Loucy (cell line): ENCODE results near the gene ZNF524.
A peak's percentile ranks its signal among the peaks of the same experiment; 100 is the strongest.

Source experiments
- H2AFZ ChIP-seq: fragments of 200-600 bp; sonication (generic); 2 replicates; pipeline ENCODE4 v1.6.0; 2016; ENCODE audit warnings: antibody characterized with exemption, mild to moderate bottlenecking, low read length, moderate library complexity
- H3F3A ChIP-seq: fragments of 200-600 bp; 2 replicates; pipeline ENCODE4 v1.6.0; 2016; ENCODE audit warnings: antibody characterized with exemption, low read depth, mild to moderate bottlenecking
- H3K27me3 ChIP-seq: fragments of 200-600 bp; sonication (generic); 2 replicates; pipeline ENCODE4 v1.6.1; 2014; ENCODE audit warnings: low read length, mild to moderate bottlenecking; ENCODE audit not compliant: insufficient read depth, poor library complexity, severe bottlenecking
- H3K36me3 ChIP-seq: fragments of 200-600 bp; sonication (generic); 2 replicates; pipeline ENCODE4 v1.6.1; 2016; ENCODE audit warnings: low read length; ENCODE audit not compliant: insufficient read depth
- H3K4me1 ChIP-seq: fragments of 200-600 bp; sonication (generic); 2 replicates; pipeline ENCODE4 v1.5.1; 2014; ENCODE audit warnings: low read length, mild to moderate bottlenecking; ENCODE audit not compliant: insufficient read depth, poor library complexity, severe bottlenecking
- H3K4me2 ChIP-seq: fragments of 200-600 bp; sonication (generic); 2 replicates; pipeline ENCODE4 v1.6.0; 2014; ENCODE audit warnings: antibody characterized with exemption, low read length, low read depth, mild to moderate bottlenecking; ENCODE audit not compliant: poor library complexity, severe bottlenecking
- H3K4me3 ChIP-seq: fragments of 200-600 bp; sonication (generic); 2 replicates; pipeline ENCODE4 v1.5.1; 2014; ENCODE audit warnings: low read length, mild to moderate bottlenecking, mixed read lengths; ENCODE audit not compliant: poor library complexity, severe bottlenecking
- H3K79me2 ChIP-seq: fragments of 200-600 bp; sonication (generic); 2 replicates; pipeline ENCODE4 v1.6.1; 2014; ENCODE audit warnings: low read length; ENCODE audit not compliant: insufficient read depth
- H3K9ac ChIP-seq: fragments of 200-600 bp; sonication (generic); 2 replicates; pipeline ENCODE4 v1.6.0; 2014; ENCODE audit warnings: mild to moderate bottlenecking, low read depth, low read length, moderate library complexity; ENCODE audit not compliant: poor library complexity, severe bottlenecking
- H3K9me2 ChIP-seq: fragments of 200-600 bp; sonication (generic); replicated peaks from 2 replicates; pipeline ENCODE4 v1.6.1; 2016; ENCODE audit warnings: low read depth, low read length, mixed read lengths
- H3K9me3 ChIP-seq: fragments of 200-600 bp; sonication (generic); 2 replicates; pipeline ENCODE4 v1.6.1; 2014; ENCODE audit warnings: mild to moderate bottlenecking, antibody characterized with exemption, low read length, low read depth; ENCODE audit not compliant: insufficient read depth
- H4K20me1 ChIP-seq: fragments of 200-600 bp; sonication (generic); 2 replicates; pipeline ENCODE4 v1.6.0; 2014; ENCODE audit warnings: antibody characterized with exemption, low read length, mild to moderate bottlenecking; ENCODE audit not compliant: insufficient read depth, poor library complexity, severe bottlenecking
- CTCF ChIP-seq: fragments of 200-600 bp; sonication (generic); conservative IDR thresholded peaks from 2 replicates; pipeline ENCODE4 v1.5.1; 2014; ENCODE audit warnings: mild to moderate bottlenecking, antibody characterized with exemption, low read length
- EZH2phosphoT487 ChIP-seq: fragments of 200-600 bp; IDR thresholded peaks from 2 replicates; pipeline ENCODE4 v1.6.1; 2018; ENCODE audit warnings: antibody characterized with exemption, mild to moderate bottlenecking, moderate library complexity, borderline replicate concordance

The ZNF524 gene

DNA sequence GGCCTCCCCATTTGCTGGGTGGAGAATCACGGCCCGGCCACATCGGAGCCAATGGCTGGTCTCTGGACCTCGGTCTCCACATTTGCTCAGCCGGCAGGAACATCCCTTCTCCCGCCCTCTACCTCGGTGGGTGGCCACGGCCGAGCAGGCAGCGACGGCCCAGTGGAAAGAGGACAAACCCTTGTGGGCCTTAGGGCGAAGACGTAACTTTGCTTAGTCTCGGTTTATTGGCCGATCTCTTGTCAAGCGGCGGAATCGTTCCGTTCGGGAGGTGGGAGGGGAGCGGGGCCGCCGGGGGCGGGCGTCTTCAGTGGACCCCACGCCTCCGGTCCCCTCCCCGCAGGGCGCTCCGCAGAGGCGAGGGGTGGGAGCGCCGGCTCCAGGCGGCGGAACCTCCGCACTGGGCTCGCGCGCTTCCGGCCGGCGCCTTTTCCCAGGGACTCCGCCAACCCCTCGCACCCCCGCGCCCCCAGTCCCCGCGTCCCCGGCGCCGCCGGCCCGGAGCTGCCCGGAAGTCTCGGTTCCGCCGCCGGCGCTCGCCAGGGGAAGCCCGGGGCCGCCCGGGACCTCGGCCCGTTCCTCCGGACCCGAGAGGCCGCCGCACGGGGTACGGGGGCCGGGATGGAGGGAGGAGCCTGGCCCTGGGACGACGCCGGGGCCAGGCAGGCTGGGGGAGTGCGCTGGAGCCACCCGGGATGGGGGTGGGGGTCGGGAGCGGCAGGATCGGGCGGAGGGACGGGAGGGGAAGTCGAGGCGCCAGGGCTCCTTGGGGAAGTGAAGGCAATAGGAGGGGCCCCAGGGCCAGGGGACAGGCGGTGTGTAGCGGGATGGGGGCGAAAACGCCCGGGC, 40.7 kb downstream of the ZNF524 start, which contains the start of gene ZNF580:
Gene ZNF580, plus strand, starts transcription at position 426 of the 849 bp plus-strand sequence. CDS start 1,507 bp downstream, outside the sequence.
- TF ChIP-seq EZH2phosphoT487 (no peak), CTCF (no peak)
- peaks cover 42% of the 10 kb centered on the region for H3K4me1 ChIP-seq
- H3K4me2 ChIP-seq: peak within 1 kb of the TSS; percentile 100
- peak within 1 kb of the TSS; percentile 85 for H3K9ac ChIP-seq
- H3K79me2 ChIP-seq: peaks cover 68% of the 10 kb centered on the region
- H3K4me3 ChIP-seq: peak within 1 kb of the TSS; percentile 96
- peaks cover 5% of the 10 kb centered on the region for H4K20me1 ChIP-seq
- no peaks in the 10 kb centered on the region for H3K27me3 ChIP-seq
- H3K36me3 ChIP-seq: no peaks in the 10 kb centered on the region; the same call in 1 of the 2 replicates
- H3F3A ChIP-seq: no peaks in the 10 kb centered on the region
- H3K9me3 ChIP-seq: no peaks in the 10 kb centered on the region
- H2AFZ ChIP-seq: peak within 1 kb of the TSS; percentile 73
- H3K9me2 ChIP-seq: no peaks in the 10 kb centered on the region

GRCh38 chr19:55641426-55642152, 41.5 kb downstream of the ZNF524 start:
- Histone ChIP-seq H3K27me3 (no peaks in the 10 kb centered on the region), H3K9me2 (no peaks in the 10 kb centered on the region), H3K79me2 (peaks cover 60% of the 10 kb centered on the region), H3K4me3 (peak overlapping the region; percentile 96), H3K4me2 (peak overlapping the region; percentile 100), H3K36me3 (no peaks in the 10 kb centered on the region; the same call in 1 of the 2 replicates), H3K9ac (peak overlapping the region; percentile 85), H3F3A (no peaks in the 10 kb centered on the region), H4K20me1 (peaks cover 4% of the 10 kb centered on the region), H2AFZ (peak overlapping the region; percentile 73), H3K4me1 (peaks cover 34% of the 10 kb centered on the region), H3K9me3 (no peaks in the 10 kb centered on the region)
- no peak for TF ChIP-seq CTCF
- no peak for TF ChIP-seq EZH2phosphoT487

DNA sequence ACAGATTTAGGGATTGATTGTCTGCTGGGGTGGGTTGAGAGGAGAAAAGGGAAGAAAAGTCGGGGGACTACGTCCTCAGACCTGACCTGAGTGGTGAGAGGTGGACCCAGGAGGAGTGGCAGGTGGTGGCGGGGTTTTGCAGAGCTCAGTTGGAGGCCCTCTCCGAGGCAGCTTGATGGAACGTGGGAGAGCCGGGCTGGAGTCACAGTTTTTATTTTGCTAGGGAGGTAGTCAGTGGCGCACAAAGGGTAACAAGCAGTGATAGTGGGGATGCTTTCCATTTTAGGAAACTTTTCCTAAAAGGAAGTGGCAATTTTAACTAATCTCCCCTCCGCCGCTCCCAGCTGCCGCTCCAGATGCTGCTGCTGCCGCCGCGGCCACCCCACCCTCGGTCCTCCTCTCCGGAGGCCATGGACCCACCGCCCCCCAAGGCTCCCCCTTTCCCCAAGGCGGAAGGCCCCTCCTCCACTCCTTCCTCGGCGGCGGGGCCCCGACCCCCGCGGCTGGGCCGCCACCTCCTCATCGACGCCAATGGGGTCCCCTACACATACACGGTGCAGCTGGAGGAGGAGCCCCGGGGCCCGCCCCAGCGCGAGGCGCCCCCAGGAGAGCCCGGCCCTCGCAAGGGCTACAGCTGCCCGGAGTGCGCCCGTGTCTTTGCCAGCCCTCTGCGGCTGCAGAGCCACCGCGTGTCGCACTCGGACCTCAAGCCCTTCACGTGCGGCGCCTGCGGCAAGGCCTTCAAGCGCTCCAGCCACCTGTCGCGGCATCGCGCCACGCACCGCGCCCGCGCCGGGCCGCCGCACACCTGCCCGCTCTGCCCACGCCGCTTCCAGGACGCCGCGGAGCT, 42.3 kb downstream of the ZNF524 start:
- no peaks in the 10 kb centered on the region for H3F3A ChIP-seq
- peaks cover 4% of the 10 kb centered on the region for H4K20me1 ChIP-seq
- peak overlapping the region; percentile 100 for H3K4me2 ChIP-seq
- H3K9me2 ChIP-seq: no peaks in the 10 kb centered on the region
- H3K9me3 ChIP-seq: no peaks in the 10 kb centered on the region
- H3K79me2 ChIP-seq: peaks cover 65% of the 10 kb centered on the region
- H3K27me3 ChIP-seq: no peaks in the 10 kb centered on the region
- peaks cover 35% of the 10 kb centered on the region for H3K4me1 ChIP-seq
- no peak for TF ChIP-seq CTCF
- TF ChIP-seq EZH2phosphoT487: no peak
- no peaks in the 10 kb centered on the region; the same call in 1 of the 2 replicates for H3K36me3 ChIP-seq
- H3K9ac ChIP-seq: peak overlapping the region; percentile 85
- H3K4me3 ChIP-seq: peak overlapping the region; percentile 96
- H2AFZ ChIP-seq: no peak overlapping the region
